Thyroid gland (tissue), 4 donors: ENCODE measurements around the gene RALB.

Source experiments
- CTCF ChIP-seq, 6 experiments: fragments of 200-600 bp in 3 of 6; fragments of 450-650 bp in 3 of 6; sonication (generic) in 3 of 6; IDR thresholded peaks; one replicate each; pipeline ENCODE4 v1.5.1; 2016 to 2019; ENCODE audit warnings: antibody characterized with exemption in 6 of 6, mild to moderate bottlenecking in 2 of 6, inconsistent platforms in 1 of 6, moderate library complexity in 1 of 6
- POLR2A ChIP-seq, 2 donors: fragments of 450-650 bp; IDR thresholded peaks; one replicate each; pipeline ENCODE4 v1.6.1; 2017; ENCODE audit warnings: antibody characterized with exemption in 2 of 2, mild to moderate bottlenecking in 2 of 2, moderate library complexity in 1 of 2

GRCh38 chr2:120307482-120307881 lies 54.8 kb downstream of the RALB start:
- TF ChIP-seq CTCF (IDR thresholded peaks at IDR 0.05) (no peak), POLR2A (IDR thresholded peaks at IDR 0.05) (no peak)
